GM12878 (cell line): ENCODE measurements around the gene CARM1. TPM values are rescaled to one million over a fixed set of nuclear protein-coding genes. Genes with fewer than 3 reads are reported as not detected.

Experiments
- ATAC-seq: fragments of 200-7000 bp; cut with Tn5 transposase; 3 replicates; pipeline ENCODE4 v1.9.1; 2020; ENCODE audit warnings: mild to moderate bottlenecking, moderate library complexity
- BruUV-seq: library from RNA; stranded (reverse); fragments of 400-500 nt; replicated peaks from 2 replicates; lab custom pipeline; 2021; lab: Mats Ljungman, UMichigan
- CTCF ChIA-PET: fragments of 300-600 bp; sonication (Branson Sonifier 250); formaldehyde crosslinking; extraction: SDS; loops from one replicate; lab custom pipeline; 2021; ENCODE audit warnings: inconsistent platforms; lab: Yijun Ruan, JAX
- POLR2A ChIA-PET: fragments of 350-600 bp; formaldehyde crosslinking; extraction: SDS; loops from one replicate; lab custom pipeline; 2021; ENCODE audit warnings: inconsistent platforms; lab: Charles Lee
- RAD21 ChIA-PET: fragments of 300-600 bp; sonication (Branson Sonifier 250); formaldehyde crosslinking; loops from one replicate; lab custom pipeline; 2023; ENCODE audit warnings: antibody characterized with exemption; ENCODE audit not compliant: unreplicated experiment; lab: Charles Lee
- SMC1A ChIA-PET: fragments of 300-600 bp; sonication (Branson Sonifier 250); formaldehyde crosslinking; loops from one replicate; lab custom pipeline; 2023; ENCODE audit not compliant: unreplicated experiment, uncharacterized antibody; lab: Charles Lee
- DNase-seq: peaks from one replicate; pipeline ENCODE4 v3.0.0-alpha.2; 2011; ENCODE audit warnings: low read depth, low spot score
- FAIRE-seq: peaks from 3 replicates; lab custom pipeline; 2011; peaks lifted over from hg19 to GRCh38; lab: Jason Lieb, UNC
- H2AFZ ChIP-seq: 2 replicates; pipeline ENCODE4 v1.6.0; 2011; ENCODE audit warnings: low read depth, low read length, control low read depth; ENCODE audit not compliant: control insufficient read depth
- H3K27ac ChIP-seq: 2 replicates; pipeline ENCODE4 v1.5.1; 2011; ENCODE audit warnings: control low read depth; ENCODE audit not compliant: control insufficient read depth, insufficient read depth
- H3K27me3 ChIP-seq, 2 experiments: replicated peaks in 1 of 2; 2 replicates each; pipeline versions ENCODE4 v1.6.0 to v1.6.1; 2011; ENCODE audit warnings: low read length in 1 of 2; ENCODE audit not compliant: control insufficient read depth in 2 of 2, insufficient read depth in 2 of 2
- H3K36me3 ChIP-seq, 2 experiments: 2 replicates each; pipeline ENCODE4 v1.5.1; 2011; ENCODE audit warnings: low read length in 1 of 2; ENCODE audit not compliant: control insufficient read depth in 2 of 2, insufficient read depth in 2 of 2
- H3K4me1 ChIP-seq: 2 replicates; pipeline ENCODE4 v1.6.1; 2011; ENCODE audit warnings: mild to moderate bottlenecking, low read length, moderate library complexity, mixed read lengths; ENCODE audit not compliant: control insufficient read depth, insufficient read depth
- H3K4me2 ChIP-seq: 2 replicates; pipeline ENCODE4 v1.6.0; 2011; ENCODE audit warnings: control low read depth; ENCODE audit not compliant: control insufficient read depth, insufficient read depth
- H3K4me3 ChIP-seq: fragments of 200-600 bp; sonication (generic); 2 replicates; pipeline ENCODE4 v1.5.1; 2016
- H3K79me2 ChIP-seq: 2 replicates; pipeline ENCODE4 v1.6.0; 2011; ENCODE audit warnings: low read length; ENCODE audit not compliant: control insufficient read depth, insufficient read depth
- H3K9ac ChIP-seq: 2 replicates; pipeline ENCODE4 v1.8.0; 2011; ENCODE audit warnings: low read length, control low read depth, mixed read lengths; ENCODE audit not compliant: control insufficient read depth, insufficient read depth
- H3K9me3 ChIP-seq: replicated peaks from 3 replicates; pipeline ENCODE4 v1.5.1; 2011; ENCODE audit warnings: mild to moderate bottlenecking, low read length; ENCODE audit not compliant: control insufficient read depth, insufficient read depth
- H4K20me1 ChIP-seq: 2 replicates; pipeline ENCODE4 v1.6.0; 2011; ENCODE audit not compliant: control insufficient read depth, insufficient read depth
- EED ChIP-seq: sonication (generic); IDR thresholded peaks from 2 replicates; pipeline ENCODE4 v1.6.1; 2016; ENCODE audit warnings: antibody characterized with exemption, low read depth
- ETV6 ChIP-seq, 2 experiments: fragments of 450-650 bp in 1 of 2; IDR thresholded peaks in 1 of 2; conservative IDR thresholded peaks in 1 of 2; 2 replicates each; pipeline ENCODE4 v1.6.1; 2014; ENCODE audit warnings: antibody characterized with exemption in 1 of 2, borderline replicate concordance in 1 of 2, low read depth in 1 of 2, mild to moderate bottlenecking in 1 of 2, moderate library complexity in 1 of 2
- EZH2 ChIP-seq: IDR thresholded peaks from 2 replicates; pipeline ENCODE4 v1.6.1; 2012; ENCODE audit warnings: low read depth, mild to moderate bottlenecking, control low read depth, inconsistent platforms, low read length, borderline replicate concordance; ENCODE audit not compliant: control insufficient read depth
- HSF1 ChIP-seq: fragments of 150-350 bp; IDR thresholded peaks from 2 replicates; pipeline ENCODE4 v1.6.1; 2014; ENCODE audit warnings: mild to moderate bottlenecking, low read depth, low read length
- PAX8 ChIP-seq: fragments of 450-650 bp; IDR thresholded peaks from 2 replicates; pipeline ENCODE4 v1.6.1; 2017; ENCODE audit warnings: mild to moderate bottlenecking, moderate library complexity
- POLR2AphosphoS5 ChIP-seq: IDR thresholded peaks from 2 replicates; pipeline ENCODE4 v1.6.1; 2011; ENCODE audit warnings: mild to moderate bottlenecking, low read length, inconsistent platforms
- STAT3 ChIP-seq: IDR thresholded peaks from 2 replicates; pipeline ENCODE4 v1.6.1; 2011; ENCODE audit warnings: low read depth, low read length, improper control_type of control experiment
- WGBS: methylation state at CpG from one replicate; pipeline ENCODE4 v1.1.6; 2016; ENCODE audit warnings: low lambda C conversion rate; ENCODE audit not compliant: insufficient replicate concordance, insufficient coverage; ENCODE audit errors: missing lambda C conversion rate; 5-methylcytosine and 5-hydroxymethylcytosine counted together
- in situ Hi-C: fragments of 300-500 bp; cut with MboI; formaldehyde crosslinking; loops from 9 replicates; pipeline ENCODE4 v1.14.3; 2018; ENCODE audit warnings: mixed read lengths
- intact Hi-C: fragments of 100-400 bp; cut with micrococcal nuclease; formaldehyde crosslinking; loops from one replicate; pipeline ENCODE4 v1.14.2; 2022; ENCODE audit not compliant: unreplicated experiment
- polyA plus RNA-seq, 11 experiments: library from polyadenylated mRNA; depleted of rRNA in 4 of 11; unstranded in 6 of 11; stranded (reverse) in 5 of 11; fragments of >200 nt; fragmentation: Nextera tagmentation in 4 of 11; fragmentation: Illumina TruSeq in 1 of 11; extraction: Ambion mirVana in 4 of 11; extraction: Trizol in 1 of 11; gene quantifications; 1 replicate in 1 of 11; 2 replicates in 10 of 11; pipeline versions ENCODE4 v1.2.1 to v1.2.3, GENCODE V29; 2011 to 2016; ENCODE audit warnings: inconsistent platforms in 2 of 11, missing spikeins in 2 of 11, low read depth in 1 of 11
- total RNA-seq, 4 experiments: library from RNA; depleted of rRNA in 3 of 4; stranded (reverse); fragments of >200 nt in 3 of 4; fragmentation: Illumina TruSeq in 1 of 4; extraction: Trizol in 1 of 4; gene quantifications; 2 replicates each; pipeline versions ENCODE4 v1.2.1 to v1.2.3, GENCODE V29; 2013 to 2021

CARM1 gene
- total and polyA plus RNA-seq, 10 of the 15 experiments (the other 5 are each of a cell fraction or from before 2014, with no cell fraction given), result 0.45 to 116 (median 39.7) TPM

- Histone ChIP-seq H3K9me3 (no peaks in the 10 kb centered on the region), H3K27me3 (no peaks in the 10 kb centered on the region), H3K9ac (no peak overlapping the region), H4K20me1 (peaks cover 6% of the 10 kb centered on the region), H3K4me1 (peaks cover 22% of the 10 kb centered on the region), H3K79me2 (peaks cover 52% of the 10 kb centered on the region), H3K4me2 (no peak overlapping the region), H3K4me3 (no peak overlapping the region), H3K36me3 (peaks cover 0 to 23% of the 10 kb centered on the region in 2 experiments; a peak in 3 of 4 replicates), H2AFZ (no peak overlapping the region), H3K27ac (no peak overlapping the region)
- POLR2A ChIA-PET, result interaction anchor here (0.5 kb wide), 1 partner anchor 359 kb away, joined by 3 read pairs; no protein-coding TSS in a partner anchor
- DNase-seq, result no peak
- intact Hi-C loops, result no loop called here
- CTCF ChIA-PET, result interaction anchor here (1.1 kb wide), 1 partner anchor 27 kb away, joined by 3 read pairs; no protein-coding TSS in a partner anchor
- SMC1A ChIA-PET, result no interaction called here
- no peak for ATAC-seq
- in situ Hi-C loops, result no loop called here
- TF ChIP-seq ETV6 (conservative IDR thresholded peaks at IDR 0.05 in 1 of 2, IDR thresholded peaks at IDR 0.05 in 1 of 2; ENCODE audit: borderline replicate concordance in 1 of 2, low read depth in 1 of 2) (no peak), EZH2 (no peak), POLR2AphosphoS5 (no peak), PAX8 (no peak), HSF1 (no peak), STAT3 (no peak), EED (no peak)
- RAD21 ChIA-PET, result interaction anchor here (0.6 kb wide), 1 partner anchor 144 kb away, joined by 3 read pairs; no protein-coding TSS in a partner anchor
- FAIRE-seq, result no peak
- WGBS, result 79% methylated on average over 21 of the region's 21 CpGs
- BruUV-seq, result no TSS peak
Observed at GRCh38 chr19:10891405-10892086, 20.2 kb downstream of the CARM1 start.
